ENCODE results near the gene UBC.
"Not testable (repeated sequence)": the region's sequence is repeated elsewhere in the genome, so short reads cannot be mapped to it uniquely, and the experiment has no call there.

UBC gene

DNA sequence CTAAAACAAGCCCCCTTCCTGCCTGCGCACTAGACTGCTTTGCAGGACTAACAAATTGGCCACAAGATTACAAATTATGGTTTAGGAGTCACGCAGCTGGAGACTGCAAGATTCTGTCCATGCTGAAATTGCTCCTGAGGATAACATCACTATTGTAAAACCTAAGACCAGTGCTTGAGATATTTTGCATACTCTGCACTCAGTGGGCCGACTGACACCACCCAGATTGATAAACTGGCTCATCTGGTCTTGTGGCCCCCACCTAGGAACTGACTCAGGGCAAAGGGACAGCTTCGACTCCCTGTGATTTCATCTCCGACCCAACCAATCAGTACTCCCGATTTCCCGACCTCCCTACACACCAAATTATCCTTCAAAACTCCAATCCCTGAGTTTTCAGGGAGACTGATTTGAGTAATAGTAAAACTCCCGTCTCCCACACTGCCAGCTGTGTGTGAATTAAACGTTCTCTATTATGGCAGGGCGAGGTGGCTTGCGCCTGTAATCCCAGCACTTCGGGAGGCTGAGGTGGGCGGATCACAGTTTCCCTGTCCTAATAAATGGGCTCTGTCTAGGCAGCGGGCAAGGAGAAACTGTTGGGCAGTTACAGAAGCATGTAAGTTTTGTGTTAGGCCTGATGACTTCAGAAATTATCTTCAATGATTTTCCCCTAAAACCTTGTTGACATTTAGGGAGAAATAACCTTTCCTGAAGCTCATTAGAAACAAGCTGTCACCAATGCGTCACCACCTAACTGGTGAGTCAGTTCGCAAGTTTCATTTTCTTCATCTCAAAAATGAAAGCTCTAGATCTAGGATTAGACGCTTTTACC is 5.3 kb upstream of the UBC start:
- DNase-seq (ENCODE audit: low read depth) = peak; percentile 36
- no peak for TF ChIP-seq CTCF (IDR thresholded peaks at IDR 0.05; ENCODE audit: low read length, missing control alignments)
- no peak overlapping the region for H3K4me3 ChIP-seq (replicated peaks; ENCODE audit: low read depth, low read length)

DNA sequence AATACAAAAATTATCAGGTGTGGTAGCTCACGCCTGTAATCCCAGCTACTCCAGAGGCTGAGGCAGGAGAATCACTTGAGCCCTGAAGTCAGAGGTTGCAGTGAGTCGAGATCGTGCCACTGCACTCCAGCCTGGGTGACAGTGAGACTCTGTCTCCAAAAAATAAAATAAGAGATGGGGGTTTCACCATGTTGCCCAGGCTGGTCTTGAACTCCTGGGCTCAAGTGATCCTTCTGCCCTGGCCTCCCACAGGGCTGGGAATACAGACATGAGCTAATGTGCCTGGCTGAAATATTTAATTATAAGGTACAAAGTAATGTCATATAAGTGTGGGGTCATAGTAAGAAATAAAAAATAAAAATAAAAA is 4.2 kb upstream of the UBC start:
- H3K4me3 ChIP-seq (replicated peaks; ENCODE audit: low read depth, low read length); DNase-seq (ENCODE audit: low read depth): not testable (repeated sequence)

DNA sequence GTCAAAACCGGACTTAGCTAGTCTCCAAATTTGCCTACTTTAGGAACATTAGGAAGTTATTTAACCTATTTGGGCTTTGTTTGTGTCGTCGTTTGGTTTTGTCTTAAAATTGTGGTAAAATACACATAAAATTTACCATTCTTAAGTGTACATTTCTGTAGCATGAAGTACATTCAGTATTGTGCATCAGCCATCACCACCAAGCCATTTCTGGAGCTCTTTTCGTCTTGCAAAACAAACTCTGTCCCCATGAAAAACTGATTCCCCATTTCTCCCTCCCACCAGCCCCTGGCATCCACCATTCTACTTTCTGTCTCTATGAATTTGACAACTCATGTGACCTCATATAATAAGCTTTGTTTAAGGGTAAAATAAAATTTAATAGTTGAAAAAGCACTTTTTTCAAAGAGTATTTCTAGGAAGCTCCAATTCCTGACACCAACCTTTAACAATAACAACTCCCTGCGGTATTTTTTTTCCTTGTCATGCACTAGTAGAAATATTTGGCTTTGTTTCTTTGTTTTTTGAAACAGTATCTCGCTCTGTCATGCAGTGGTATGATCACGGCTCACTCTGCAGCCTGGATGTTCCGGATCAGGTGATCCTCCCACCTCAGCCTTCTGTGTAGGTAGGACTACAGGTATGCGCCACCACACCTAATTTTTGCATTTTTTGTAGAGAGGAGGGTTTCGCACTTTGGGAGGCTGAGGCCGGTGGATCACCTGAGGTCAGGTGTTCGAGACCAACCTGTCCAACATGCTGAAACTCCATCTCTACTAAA is 3.6 kb upstream of the UBC start:
- TF ChIP-seq CTCF (IDR thresholded peaks at IDR 0.05; ENCODE audit: low read length, missing control alignments) = no peak
- no peak for DNase-seq (ENCODE audit: low read depth)
- peak overlapping the region; percentile 44 for H3K4me3 ChIP-seq (replicated peaks; ENCODE audit: low read depth, low read length)

- peak; percentile 100 for DNase-seq (ENCODE audit: low read depth)
- TF ChIP-seq CTCF (IDR thresholded peaks at IDR 0.05; ENCODE audit: low read length, missing control alignments) = no peak
- H3K4me3 ChIP-seq (replicated peaks; ENCODE audit: low read depth, low read length) = peak overlapping the region; percentile 100
These were observed 2.8 kb upstream of the UBC start for GRCh38 chr12:124917135-124917840.

GRCh38 chr12:124916374-124917134 is 2.1 kb upstream of the UBC start:
- DNase-seq (ENCODE audit: low read depth) = peak; percentile 92
- peak overlapping the region; percentile 100 for H3K4me3 ChIP-seq (replicated peaks; ENCODE audit: low read depth, low read length)
- no peak for TF ChIP-seq CTCF (IDR thresholded peaks at IDR 0.05; ENCODE audit: low read length, missing control alignments)

DNA sequence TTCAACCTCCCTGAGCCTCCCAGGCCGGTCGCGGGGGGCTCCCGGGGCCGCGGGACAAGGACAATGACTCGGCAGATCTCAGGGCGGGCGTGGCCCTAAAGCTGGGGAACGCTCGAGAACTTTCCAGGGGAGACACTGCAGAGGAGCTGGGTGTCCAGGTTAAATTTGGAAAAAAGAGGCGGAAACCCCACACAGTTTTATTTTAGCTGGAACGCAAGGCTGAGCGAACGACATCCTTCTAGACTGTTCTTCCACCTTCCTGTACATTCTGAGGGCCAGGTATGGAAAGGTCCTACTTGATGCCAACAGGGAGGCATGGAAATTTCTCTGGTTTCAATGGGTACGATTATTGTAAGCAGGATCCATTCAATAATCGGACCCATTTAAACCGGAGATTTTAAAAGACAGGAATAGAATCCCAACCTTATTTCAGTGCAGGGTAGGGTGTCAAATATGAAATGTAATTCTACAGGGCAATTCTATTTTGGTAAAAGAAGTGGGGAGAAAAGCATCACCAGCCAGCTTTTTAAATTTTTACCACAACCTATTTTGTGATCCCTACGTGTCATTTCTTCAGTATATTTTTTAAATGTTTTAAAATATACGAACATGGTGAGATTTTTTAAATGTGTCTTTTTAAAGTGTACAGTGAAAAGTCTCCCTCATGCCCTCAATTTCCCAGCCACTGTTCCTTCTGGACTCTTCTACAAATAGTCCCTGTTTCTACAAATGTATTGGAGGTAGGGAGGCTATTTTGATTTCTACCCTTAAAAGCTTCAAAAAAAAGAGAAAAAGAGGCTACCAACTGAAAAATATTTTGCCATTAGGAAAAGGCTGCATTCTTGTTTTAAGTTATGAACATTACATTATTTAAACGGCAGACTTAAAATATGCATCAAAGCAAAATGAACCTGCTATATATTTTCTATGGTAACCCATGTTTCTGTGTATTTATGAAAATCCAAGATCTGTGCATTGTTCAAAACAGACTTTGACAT is 1.1 kb upstream of the UBC start:
- peak overlapping the region; percentile 100 for H3K4me3 ChIP-seq (replicated peaks; ENCODE audit: low read depth, low read length)
- DNase-seq (ENCODE audit: low read depth) = peak; percentile 36
- TF ChIP-seq CTCF (IDR thresholded peaks at IDR 0.05; ENCODE audit: low read length, missing control alignments) = no peak

All from fibroblast of pulmonary artery (primary cell).